Breast epithelium (tissue), 4 donors: ENCODE data around the gene NT5DC4. TPM values are rescaled to one million over a fixed set of nuclear protein-coding genes. Genes with fewer than 3 reads are reported as not detected.
"Not testable (repeated sequence)": the region's sequence is repeated elsewhere in the genome, so short reads cannot be mapped to it uniquely, and the experiment has no call there.

Experiments
- DNase-seq, 2 donors: peaks; one replicate each; pipeline ENCODE4 v3.0.0-alpha.2; 2019; ENCODE audit warnings: low spot score in 2 of 2
- H3K27ac ChIP-seq, 2 donors: fragments of 200-600 bp; sonication (generic) in 1 of 2; one replicate each; pipeline ENCODE4 v1.5.1; 2016 to 2019; ENCODE audit warnings: mild to moderate bottlenecking in 1 of 2
- H3K27me3 ChIP-seq, 2 donors: fragments of 200-600 bp; sonication (generic) in 1 of 2; one replicate each; pipeline versions ENCODE4 v1.5.1 to v1.6.0; 2017 to 2019; ENCODE audit warnings: control low read depth in 1 of 2, mild to moderate bottlenecking in 1 of 2
- H3K36me3 ChIP-seq: fragments of 200-600 bp; one replicate; pipeline ENCODE4 v1.5.1; 2019
- H3K4me1 ChIP-seq, 2 donors: fragments of 200-600 bp; sonication (generic); one replicate each; pipeline ENCODE4 v1.5.1; 2016 to 2019; ENCODE audit warnings: control low read depth in 1 of 2
- H3K4me3 ChIP-seq, 3 donors: fragments of 200-600 bp; sonication (generic); 1 replicate in 2 of 3; 2 replicates in 1 of 3; pipeline ENCODE4 v1.5.1; 2016 to 2019; ENCODE audit warnings: mild to moderate bottlenecking in 3 of 3, moderate library complexity in 2 of 3
- H3K9me3 ChIP-seq, 2 donors: fragments of 200-600 bp; sonication (generic) in 1 of 2; one replicate each; pipeline ENCODE4 v1.5.1; 2016 to 2019; ENCODE audit warnings: control low read depth in 1 of 2
- CTCF ChIP-seq, 3 donors: fragments of 450-650 bp; IDR thresholded peaks; one replicate each; pipeline ENCODE4 v1.5.1; 2016 to 2017; ENCODE audit warnings: antibody characterized with exemption in 3 of 3, mild to moderate bottlenecking in 3 of 3, moderate library complexity in 3 of 3
- POLR2A ChIP-seq: fragments of 450-650 bp; IDR thresholded peaks from one replicate; pipeline ENCODE4 v1.6.1; 2016; ENCODE audit warnings: antibody characterized with exemption, mild to moderate bottlenecking, moderate library complexity
- POLR2AphosphoS5 ChIP-seq, 3 donors: sonication (generic); formaldehyde crosslinking; IDR thresholded peaks; one replicate each; pipeline ENCODE4 v1.6.1; 2017; ENCODE audit warnings: antibody characterized with exemption in 3 of 3
- intact Hi-C: fragments of 100-400 bp; cut with DNase I; formaldehyde crosslinking; loops from one replicate; pipeline ENCODE4 v1.15.1; 2023; ENCODE audit warnings: low total_unique reads
- total RNA-seq, 3 donors: library from RNA; depleted of rRNA; stranded (reverse); fragments of >200 nt; gene quantifications; one replicate each; pipeline ENCODE4 v1.1.0, GENCODE V29; 2016

Gene NT5DC4
- total RNA-seq, 3 donors from 2014 or later, result not detected

DNA sequence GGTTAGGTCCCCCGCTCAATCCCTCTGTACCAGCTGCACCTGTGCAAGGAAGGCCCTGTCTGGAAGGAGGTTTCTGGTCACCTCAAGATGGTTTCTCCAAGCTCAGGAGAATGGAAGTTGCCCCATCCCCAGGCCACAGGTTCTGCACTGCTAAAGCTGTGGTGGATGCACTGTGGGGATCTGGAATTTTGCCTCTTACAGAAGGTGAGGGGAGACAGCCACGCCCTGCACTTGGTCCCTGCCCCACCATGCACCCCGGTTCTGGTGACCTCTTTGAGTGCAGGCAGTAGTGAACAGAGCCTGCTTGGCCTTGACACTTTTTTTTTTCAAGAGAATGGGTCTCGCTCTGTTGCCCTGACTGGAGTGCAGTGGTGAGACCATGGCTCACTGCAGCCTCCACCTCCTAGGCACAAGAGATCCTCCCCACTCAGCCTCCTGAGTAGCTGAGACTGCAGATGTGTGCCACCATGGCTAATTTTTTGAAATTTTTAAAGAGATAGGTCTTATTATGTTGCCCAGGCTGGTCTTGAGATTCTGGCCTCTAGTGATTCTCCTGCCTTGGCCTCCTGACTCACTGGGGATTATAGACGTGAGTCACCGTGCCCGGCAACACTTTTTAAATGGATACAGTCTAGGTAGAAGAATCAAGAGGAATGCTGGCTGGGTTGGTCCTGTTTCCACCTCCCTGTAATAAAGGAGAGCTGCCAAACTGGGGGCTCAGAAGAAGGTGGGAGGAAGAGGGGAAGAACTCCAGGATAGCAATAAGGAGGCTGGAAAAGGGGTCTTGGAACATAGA, 5.8 kb upstream of the NT5DC4 start:
- no peaks in the 10 kb centered on the region for H3K27me3 ChIP-seq
- H3K9me3 ChIP-seq, result no peaks in the 10 kb centered on the region
- no peaks in the 10 kb centered on the region for H3K36me3 ChIP-seq
- TF ChIP-seq POLR2AphosphoS5 (IDR thresholded peaks at IDR 0.05) (no peak), POLR2A (no peak), CTCF (IDR thresholded peaks at IDR 0.05) (no peak)
- H3K4me3 ChIP-seq, result no peak overlapping the region
- H3K4me1 ChIP-seq, result no peaks in the 10 kb centered on the region
- H3K27ac ChIP-seq, result no peak overlapping the region
- intact Hi-C loops, result no loop called here
- DNase-seq, result no peak

DNA sequence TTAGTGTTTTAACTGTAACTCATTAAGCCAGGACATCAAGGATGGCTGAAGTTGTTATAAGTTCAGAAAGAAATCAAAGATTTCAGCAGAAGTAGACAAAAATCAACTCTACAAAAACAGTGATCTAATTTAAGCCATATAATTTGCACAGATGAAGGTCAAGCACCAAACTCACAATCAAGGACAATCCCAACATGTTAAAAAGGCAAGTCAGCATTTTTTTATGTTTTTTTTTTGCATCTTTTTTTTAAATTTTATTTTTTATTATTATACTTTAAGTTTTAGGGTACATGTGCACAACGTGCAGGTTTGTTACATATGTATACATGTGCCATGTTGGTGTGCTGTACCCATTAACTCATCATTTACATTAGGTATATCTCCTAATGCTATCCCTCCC, 4.7 kb upstream of the NT5DC4 start:
- intact Hi-C loops, H3K4me3 ChIP-seq, H3K9me3 ChIP-seq, H3K27ac ChIP-seq, H3K36me3 ChIP-seq, DNase-seq, H3K4me1 ChIP-seq, H3K27me3 ChIP-seq: not testable (repeated sequence)

- DNase-seq, intact Hi-C loops: not testable (repeated sequence)
Observed at GRCh38 chr2:112716826-112717352, 3.9 kb upstream of the NT5DC4 start.

GRCh38 chr2:112718863-112719370, 1.9 kb upstream of the NT5DC4 start:
- no peaks in the 10 kb centered on the region for H3K4me1 ChIP-seq
- intact Hi-C loops, result no loop called here
- H3K9me3 ChIP-seq, result no peaks in the 10 kb centered on the region

More at GRCh38 chr2:112716826-112717352, 3.9 kb upstream of the NT5DC4 start:
- H3K27ac ChIP-seq, H3K9me3 ChIP-seq, H3K4me3 ChIP-seq, H3K4me1 ChIP-seq, H3K27me3 ChIP-seq, H3K36me3 ChIP-seq: not testable (repeated sequence)

GRCh38 chr2:112721819-112722522, 1.2 kb downstream of the NT5DC4 start:
- TF ChIP-seq CTCF (IDR thresholded peaks at IDR 0.05) (no peak), POLR2A (no peak), POLR2AphosphoS5 (IDR thresholded peaks at IDR 0.05) (no peak)

More at GRCh38 chr2:112718863-112719370, 1.9 kb upstream of the NT5DC4 start:
- no peaks in the 10 kb centered on the region for H3K36me3 ChIP-seq
- TF ChIP-seq CTCF (IDR thresholded peaks at IDR 0.05) (no peak), POLR2AphosphoS5 (IDR thresholded peaks at IDR 0.05) (no peak), POLR2A (no peak)
- no peak overlapping the region for H3K27ac ChIP-seq
- DNase-seq, result no peak
- H3K27me3 ChIP-seq, result no peaks in the 10 kb centered on the region
- H3K4me3 ChIP-seq, result no peak overlapping the region

More at GRCh38 chr2:112721819-112722522, 1.2 kb downstream of the NT5DC4 start:
- Histone ChIP-seq H3K4me1 (no peaks in the 10 kb centered on the region), H3K27ac (no peak overlapping the region), H3K27me3 (no peaks in the 10 kb centered on the region), H3K4me3 (no peak overlapping the region), H3K36me3 (no peaks in the 10 kb centered on the region), H3K9me3 (no peaks in the 10 kb centered on the region)
- intact Hi-C loops, result loop anchor here (10.0 kb wide), 1 partner anchor 127 kb away; no protein-coding TSS in a partner anchor
- DNase-seq, result no peak
